ENCODE results near the gene DCAF8.

Gene DCAF8

DNA sequence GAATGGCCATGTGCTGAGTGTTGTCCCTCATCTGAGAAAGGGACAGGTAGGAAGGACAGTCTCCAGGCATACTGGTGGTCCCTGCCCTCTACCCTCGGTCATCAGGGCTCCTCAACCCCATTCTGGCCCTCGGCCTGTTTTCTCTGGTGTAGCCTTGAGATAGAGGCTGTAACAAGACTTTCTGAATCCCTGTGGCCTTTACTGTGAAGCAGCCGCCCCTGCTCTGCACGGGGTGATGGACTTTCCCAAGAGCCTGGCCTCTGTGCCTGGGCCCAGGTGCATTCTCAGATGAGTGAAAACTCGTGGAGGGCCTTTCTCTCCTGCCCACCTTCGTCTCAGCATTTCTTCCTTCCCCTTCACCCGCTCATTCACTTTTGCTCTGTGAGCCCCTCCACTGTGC, 74.9 kb downstream of the DCAF8 start:
- intact Hi-C loops (cut with DNase I) = no loop called here
- no peak for DNase-seq

DNA sequence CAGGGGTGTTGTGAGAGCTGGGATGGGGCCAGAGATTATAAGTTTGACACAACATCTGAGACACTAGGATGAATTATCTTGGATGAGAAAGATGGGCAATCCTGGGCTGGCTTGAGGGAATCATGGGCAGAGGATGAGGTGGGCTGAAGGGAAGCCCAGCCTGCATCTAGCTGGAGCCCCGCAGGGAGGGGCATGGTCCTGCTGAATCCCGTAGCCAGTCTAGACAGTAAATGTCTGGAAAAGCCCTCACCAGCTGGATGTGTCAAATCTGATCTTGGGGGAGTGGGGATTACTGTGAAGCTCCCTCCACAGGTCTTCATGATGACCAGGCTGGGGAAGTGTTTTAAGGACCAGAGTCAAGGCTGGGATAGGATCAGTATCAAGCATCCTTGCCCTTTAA, 75.6 kb downstream of the DCAF8 start:
- intact Hi-C loops (cut with DNase I) = no loop called here
- DNase-seq = no peak

DNA sequence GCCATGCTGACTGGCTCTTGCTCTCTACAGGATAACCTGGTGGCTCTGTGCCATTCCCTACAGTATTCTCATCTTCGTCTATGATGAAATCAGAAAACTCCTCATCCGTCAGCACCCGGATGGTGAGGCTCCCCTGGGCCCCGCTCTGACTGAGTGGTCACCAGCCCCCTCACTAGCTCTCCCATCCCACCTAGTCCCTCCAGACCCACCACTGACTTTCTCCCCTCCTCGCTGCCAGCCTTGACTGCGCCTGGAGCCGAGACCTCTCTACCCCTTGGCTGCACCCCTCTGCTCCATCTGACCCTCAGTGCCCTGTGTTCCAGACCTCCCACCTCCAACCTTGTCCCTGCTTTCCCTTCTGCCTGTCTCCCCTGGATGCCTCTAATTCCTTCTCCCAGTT, 76.1 kb downstream of the DCAF8 start:
- DNase-seq = no peak
- intact Hi-C loops (cut with DNase I) = no loop called here

DNA sequence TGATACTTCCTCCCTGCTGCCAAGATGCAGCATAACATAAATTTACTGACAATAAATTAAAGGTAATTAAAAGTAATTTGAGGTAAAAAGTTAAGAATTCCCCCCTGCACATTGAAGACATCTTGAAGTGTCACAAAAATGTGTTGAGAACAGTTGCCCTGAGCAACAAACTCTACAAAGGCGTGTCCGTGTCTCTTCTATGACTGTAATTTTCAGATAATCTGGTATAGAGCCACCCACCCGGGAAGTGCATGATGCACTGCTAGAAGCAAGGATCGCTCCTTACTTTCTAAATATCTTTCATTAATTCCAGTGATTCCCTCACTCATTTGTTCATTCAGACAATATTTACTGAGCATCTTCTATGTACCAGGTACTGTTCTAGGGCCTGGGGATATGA, 83.0 kb downstream of the DCAF8 start:
- intact Hi-C loops (cut with DNase I) = no loop called here

DNA sequence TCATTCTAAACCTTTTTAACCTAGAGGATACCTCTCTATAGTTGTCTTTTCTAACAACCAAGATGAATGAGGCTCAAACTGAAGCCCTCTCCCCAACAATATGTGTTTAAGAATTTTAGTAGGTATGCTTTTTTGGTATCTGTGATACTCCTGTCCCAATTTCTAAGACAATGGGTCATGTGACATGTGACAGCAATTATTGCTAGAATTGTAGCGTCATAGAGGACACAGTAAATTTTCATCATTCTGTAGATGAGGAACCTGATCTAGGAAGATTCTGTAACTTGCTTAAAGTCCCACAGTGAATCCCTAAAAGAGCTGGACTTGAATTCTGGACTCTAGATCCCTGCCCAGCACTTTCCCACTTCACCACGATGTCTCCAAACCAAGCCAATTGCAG, 83.6 kb downstream of the DCAF8 start:
- intact Hi-C loops (cut with DNase I) = no loop called here

More for the DNA sequence above, 83.0 kb downstream of the DCAF8 start:
- DNase-seq = no peak

DNA sequence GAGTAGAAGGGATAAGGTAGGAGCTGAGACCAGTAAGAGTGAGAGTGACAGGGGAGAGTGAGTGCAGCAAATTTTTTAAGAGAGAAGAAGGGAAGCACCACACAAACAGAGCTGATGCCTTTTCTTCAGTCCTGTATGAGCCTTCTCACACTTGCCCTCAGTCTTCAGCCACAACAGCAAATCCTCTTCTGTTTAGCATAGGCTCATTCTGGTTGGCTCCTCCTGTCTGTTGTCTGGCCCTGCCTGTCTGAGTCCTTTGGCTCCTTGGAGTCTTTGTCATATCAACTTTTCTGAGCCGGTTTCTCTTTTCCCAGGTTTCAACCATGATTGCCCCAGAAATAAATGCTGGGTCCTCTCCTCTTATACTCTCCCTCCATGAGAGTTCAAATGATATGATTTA, 84.7 kb downstream of the DCAF8 start:
- no peak for DNase-seq
- intact Hi-C loops (cut with DNase I) = no loop called here

More for the DNA sequence above, 83.6 kb downstream of the DCAF8 start:
- DNase-seq = no peak

DNA sequence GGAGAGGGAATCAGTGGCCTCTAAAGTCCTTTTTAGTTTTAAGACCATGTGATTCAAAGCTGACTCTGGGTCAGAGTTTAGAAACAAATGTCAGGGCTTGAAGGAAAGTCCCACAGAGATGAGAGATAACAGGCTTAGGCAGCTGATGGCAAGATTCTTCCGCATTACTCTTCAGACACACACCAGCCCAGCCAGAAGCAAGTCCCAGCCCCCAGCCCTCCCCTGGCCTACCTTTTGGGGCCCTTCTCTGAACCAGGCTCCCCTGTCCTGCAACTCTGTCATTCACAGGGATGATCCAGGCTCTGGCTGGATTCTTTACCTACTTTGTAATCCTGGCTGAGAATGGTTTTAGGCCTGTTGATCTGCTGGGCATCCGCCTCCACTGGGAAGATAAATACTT, 85.1 kb downstream of the DCAF8 start:
- DNase-seq = no peak
- intact Hi-C loops (cut with DNase I) = no loop called here

DNA sequence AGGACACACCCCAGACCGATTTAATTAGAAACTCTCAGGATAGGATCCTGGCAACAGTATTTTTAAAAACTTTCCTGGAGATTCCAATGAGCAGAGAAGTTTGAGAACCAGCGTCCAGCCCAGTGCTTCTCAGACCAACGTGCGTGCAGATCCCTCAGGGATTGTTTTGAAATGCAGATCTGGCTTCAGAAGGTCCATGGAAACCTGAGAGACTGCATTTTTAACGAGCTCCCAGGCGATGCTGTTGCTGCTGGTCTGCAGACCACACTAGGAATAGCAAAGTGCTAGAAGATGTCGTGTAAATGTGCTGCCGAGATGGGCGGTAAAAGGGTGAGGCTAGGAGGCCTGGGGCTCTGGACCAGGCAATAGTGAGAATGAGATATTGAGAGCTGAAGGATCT, 90.4 kb downstream of the DCAF8 start:
- intact Hi-C loops (cut with DNase I) = no loop called here
- DNase-seq = no peak

DNA sequence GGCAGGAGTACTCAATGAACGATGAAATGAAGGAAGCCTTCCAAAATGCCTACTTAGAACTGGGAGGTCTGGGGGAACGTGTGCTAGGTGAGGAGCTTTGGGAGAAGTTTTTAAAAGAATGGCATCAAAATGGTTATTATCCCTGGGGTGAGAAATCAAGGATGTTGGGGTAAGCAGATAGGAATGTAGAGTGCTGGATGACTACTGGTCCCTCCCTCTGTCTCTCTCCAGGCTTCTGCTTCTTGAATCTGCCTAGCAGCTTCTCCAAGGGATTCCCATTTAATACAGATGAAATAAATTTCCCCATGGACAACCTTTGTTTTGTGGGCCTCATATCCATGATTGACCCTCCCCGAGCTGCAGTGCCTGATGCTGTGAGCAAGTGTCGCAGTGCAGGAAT, 91.0 kb downstream of the DCAF8 start:
- DNase-seq = no peak

DNA sequence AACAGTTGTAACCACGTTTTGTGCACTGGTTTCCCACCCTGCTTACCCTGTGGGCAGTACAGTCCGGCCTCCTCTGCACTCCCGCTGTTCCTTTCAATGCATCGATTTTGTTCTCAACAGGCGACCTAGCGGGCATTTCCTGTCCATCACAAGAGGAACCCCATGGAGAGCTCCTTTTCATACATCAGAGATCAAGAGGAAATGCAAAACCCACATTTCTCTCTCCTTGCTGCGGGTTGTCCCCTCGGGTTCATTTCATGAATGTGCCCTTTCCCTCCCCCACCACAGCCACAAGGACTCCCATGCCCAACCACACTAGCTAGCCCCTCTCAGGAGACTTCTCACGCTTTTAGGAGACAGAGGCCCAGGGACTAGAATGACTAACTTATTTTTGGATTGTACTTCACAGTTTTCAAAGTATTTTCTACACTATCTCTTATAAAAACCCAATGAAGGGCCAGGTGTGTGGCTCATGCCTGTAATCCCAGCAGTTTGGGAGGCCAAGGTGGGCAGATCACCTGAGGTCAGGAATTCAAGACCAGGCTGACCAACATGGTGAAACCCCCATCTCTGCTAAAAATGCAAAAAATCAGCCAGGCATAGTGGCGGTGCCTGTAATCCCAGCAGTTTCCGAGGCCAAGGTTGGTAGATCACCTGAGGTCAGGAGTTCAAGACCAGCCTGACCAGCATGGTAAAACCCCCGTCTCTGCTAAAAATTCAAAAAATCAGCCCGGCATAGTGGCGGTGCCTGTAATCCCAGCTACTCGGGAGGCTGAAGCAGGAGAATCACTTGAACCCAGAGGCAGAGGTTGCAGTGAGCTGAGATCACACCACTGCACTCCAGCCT, 92.6 kb downstream of the DCAF8 start:
- intact Hi-C loops (cut with DNase I) = no loop called here
- no peak for DNase-seq

More for the DNA sequence above, 91.0 kb downstream of the DCAF8 start:
- intact Hi-C loops (cut with DNase I) = no loop called here

DNA sequence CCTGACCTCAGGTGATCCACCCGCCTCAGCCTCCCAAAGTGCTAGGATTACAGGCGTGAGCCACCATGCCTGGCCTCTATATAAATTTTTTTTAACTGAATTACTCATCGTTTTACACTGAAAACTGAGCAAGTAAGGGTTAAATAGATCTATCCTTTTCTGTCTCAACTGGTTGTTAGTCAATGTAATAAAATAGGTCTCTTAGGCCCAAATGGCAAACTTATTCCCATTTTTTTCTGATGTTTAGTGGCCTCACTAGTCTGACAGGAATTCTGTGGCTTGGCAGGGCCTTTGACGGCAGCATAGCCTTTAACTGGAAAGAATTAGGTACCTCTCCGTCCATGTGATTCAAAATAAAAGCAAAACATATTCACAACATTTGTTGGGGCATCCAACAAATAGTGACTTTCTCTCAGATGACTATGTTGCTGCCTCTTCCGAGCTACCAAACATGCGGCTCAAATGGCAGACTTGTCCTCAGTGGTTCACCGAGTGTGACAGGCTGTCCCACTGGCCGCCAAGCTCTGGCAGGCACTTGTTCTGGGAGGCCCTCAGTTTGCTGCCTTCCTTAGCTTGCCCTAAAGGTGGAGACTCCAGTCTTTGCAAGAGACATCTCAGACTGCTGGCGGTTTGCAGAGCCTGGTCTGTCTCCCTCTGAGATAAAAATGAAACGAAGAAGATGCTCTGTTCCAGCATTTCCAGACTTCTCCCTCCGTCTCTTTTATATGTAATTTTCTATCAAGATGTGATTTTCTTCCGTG, 93.6 kb downstream of the DCAF8 start:
- peak in 1 of 10 donors; percentile 77 for DNase-seq
- intact Hi-C loops (cut with DNase I) = no loop called here

DNA sequence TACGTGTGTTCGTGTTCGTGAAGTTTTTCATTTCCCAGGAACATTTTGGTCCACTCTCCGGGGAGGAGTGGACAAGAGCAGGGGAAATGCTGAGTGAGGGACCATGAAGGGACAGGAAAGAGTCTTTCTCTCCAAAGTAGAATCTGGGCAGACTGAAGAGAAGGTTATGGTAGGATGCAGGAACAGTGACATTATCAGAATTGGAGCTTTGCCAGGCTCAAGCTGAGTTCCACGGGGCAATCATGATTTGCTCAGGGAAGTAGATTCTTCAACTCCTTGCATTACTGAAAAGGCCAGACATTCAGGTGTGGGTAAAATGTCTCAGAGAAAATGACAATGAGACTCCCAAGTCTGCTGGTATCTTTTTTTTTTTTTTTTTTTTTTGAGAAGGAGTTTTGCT, 94.3 kb downstream of the DCAF8 start:
- DNase-seq = no peak
- intact Hi-C loops (cut with DNase I) = no loop called here

DNA sequence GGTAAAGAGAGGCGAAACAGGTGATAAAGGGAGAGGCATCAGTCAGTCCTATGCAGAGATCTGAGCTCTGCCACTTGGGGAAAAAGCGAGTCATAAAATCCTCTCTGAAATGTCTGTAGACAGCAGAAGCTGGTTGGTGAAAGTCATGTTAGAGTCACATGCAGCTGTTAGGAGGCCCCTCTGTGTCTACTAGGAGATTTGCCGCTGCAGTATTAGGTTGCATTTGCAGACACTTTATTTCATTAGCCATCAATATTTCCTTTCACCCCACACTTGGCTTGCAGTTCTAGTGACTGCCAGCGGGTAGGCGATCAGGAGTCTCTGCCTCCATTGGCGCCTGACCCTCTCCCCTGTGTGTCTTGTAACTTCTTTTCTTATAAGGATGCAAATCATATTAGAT, 94.8 kb downstream of the DCAF8 start:
- intact Hi-C loops (cut with DNase I) = no loop called here
- no peak for DNase-seq

DNA sequence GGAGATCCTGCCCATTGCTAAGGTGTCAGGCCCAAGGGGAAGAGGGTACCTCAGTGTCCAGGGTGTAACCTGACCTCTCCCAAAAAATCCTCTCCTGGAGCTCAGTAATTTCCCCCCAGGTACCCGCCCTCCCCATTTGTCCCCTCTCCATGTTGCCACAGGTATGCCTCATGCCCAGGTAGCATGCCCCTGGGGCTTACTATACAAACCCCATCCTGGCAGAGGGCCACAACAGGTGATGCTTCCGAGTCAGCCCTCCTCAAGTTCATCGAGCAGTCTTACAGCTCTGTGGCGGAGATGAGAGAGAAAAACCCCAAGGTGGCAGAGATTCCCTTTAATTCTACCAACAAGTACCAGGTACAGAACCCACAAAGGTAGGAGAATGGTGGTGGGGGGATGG, 95.3 kb downstream of the DCAF8 start:
- DNase-seq = no peak
- intact Hi-C loops (cut with DNase I) = no loop called here

DNA sequence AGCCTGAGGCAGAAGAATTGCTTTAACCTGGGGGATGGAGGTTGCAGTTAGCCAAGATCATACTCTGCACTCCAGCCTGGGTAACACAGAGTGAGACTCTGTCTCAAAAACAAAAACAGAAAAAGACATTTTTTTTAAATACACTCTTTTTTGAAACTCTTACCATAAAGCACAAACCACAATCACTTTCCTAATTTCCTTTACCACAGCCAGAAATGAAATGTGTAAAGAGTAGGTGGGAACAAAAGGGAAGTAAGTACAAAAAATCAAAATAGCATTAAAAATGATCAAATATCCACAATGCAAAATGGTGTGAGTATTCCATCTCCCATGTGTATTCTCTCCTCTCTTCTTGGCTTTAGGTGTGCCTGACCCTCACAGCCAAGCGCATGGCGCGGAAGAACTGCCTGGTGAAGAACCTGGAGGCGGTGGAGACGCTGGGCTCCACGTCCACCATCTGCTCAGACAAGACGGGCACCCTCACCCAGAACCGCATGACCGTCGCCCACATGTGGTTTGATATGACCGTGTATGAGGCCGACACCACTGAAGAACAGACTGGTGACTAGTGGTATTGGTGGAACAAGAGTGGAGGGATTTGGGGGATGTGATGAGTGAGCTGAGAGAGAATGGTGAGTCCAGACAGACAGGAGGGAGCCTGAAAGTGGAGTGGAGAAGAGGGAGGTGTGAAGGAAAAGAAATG, 96.0 kb downstream of the DCAF8 start:
- intact Hi-C loops (cut with DNase I) = no loop called here

More for the DNA sequence above, 96.0 kb downstream of the DCAF8 start:
- DNase-seq = peak in 6 of 10 donors; percentile 16 to 87 (median 43)

Data from posterior cingulate gyrus (tissue), 11 donors.